Epithelial cell of prostate (primary cell): ENCODE measurements around the gene MAS1L.

ENCODE experiments used
- DNase-seq: peaks from one replicate; pipeline ENCODE4 v3.0.0-alpha.2; 2011; ENCODE audit warnings: low read depth, low spot score
- H3K27ac ChIP-seq: fragments of 450-650 bp; 2 replicates; pipeline ENCODE4 v1.5.1; 2017; ENCODE audit warnings: mild to moderate bottlenecking

MAS1L gene

GRCh38 chr6:29487660-29488059, at the start of gene MAS1L:
TSS of gene MAS1L (minus strand) at chr6:29487956. CDS start at chr6:29487902, 54 bp downstream.
- H3K27ac ChIP-seq, result no peak within 1 kb of the TSS
- no peak for DNase-seq

GRCh38 chr6:29532320-29532951, 44.7 kb upstream of the MAS1L start:
- H3K27ac ChIP-seq, result no peak overlapping the region
- no peak for DNase-seq

- DNase-seq, result no peak
- H3K27ac ChIP-seq, result no peak overlapping the region
Observed at GRCh38 chr6:29531668-29532067, 43.9 kb upstream of the MAS1L start.

GRCh38 chr6:29530671-29531310, 43.0 kb upstream of the MAS1L start:
- no peak for DNase-seq
- no peak overlapping the region for H3K27ac ChIP-seq

- DNase-seq, result no peak
- no peak overlapping the region for H3K27ac ChIP-seq
Observed at GRCh38 chr6:29529956-29530355, 42.2 kb upstream of the MAS1L start.

GRCh38 chr6:29528988-29529560, 41.3 kb upstream of the MAS1L start:
- no peak overlapping the region for H3K27ac ChIP-seq
- no peak for DNase-seq

GRCh38 chr6:29528300-29528931, 40.7 kb upstream of the MAS1L start:
- DNase-seq, result no peak
- no peak overlapping the region for H3K27ac ChIP-seq

- no peak for DNase-seq
- no peak overlapping the region for H3K27ac ChIP-seq
Observed at GRCh38 chr6:29527564-29527963, 39.8 kb upstream of the MAS1L start.

GRCh38 chr6:29527126-29527525, 39.4 kb upstream of the MAS1L start:
- H3K27ac ChIP-seq, result no peak overlapping the region
- no peak for DNase-seq

GRCh38 chr6:29525311-29525639, 37.5 kb upstream of the MAS1L start:
- DNase-seq, result no peak
- no peak overlapping the region for H3K27ac ChIP-seq

GRCh38 chr6:29524444-29525310, 36.9 kb upstream of the MAS1L start:
- no peak for DNase-seq
- H3K27ac ChIP-seq, result no peak overlapping the region

GRCh38 chr6:29524044-29524443, 36.3 kb upstream of the MAS1L start:
- no peak for DNase-seq
- no peak overlapping the region for H3K27ac ChIP-seq

GRCh38 chr6:29522227-29522626, 34.5 kb upstream of the MAS1L start:
- DNase-seq, result no peak
- H3K27ac ChIP-seq, result no peak overlapping the region

- no peak overlapping the region for H3K27ac ChIP-seq
Observed at GRCh38 chr6:29521006-29521680, 33.4 kb upstream of the MAS1L start.

GRCh38 chr6:29520232-29520631, 32.5 kb upstream of the MAS1L start:
- DNase-seq, result no peak
- H3K27ac ChIP-seq, result no peak overlapping the region

More at GRCh38 chr6:29521006-29521680, 33.4 kb upstream of the MAS1L start:
- DNase-seq, result no peak

- DNase-seq, result no peak
- H3K27ac ChIP-seq, result no peak overlapping the region
Observed at GRCh38 chr6:29519291-29520010, 31.7 kb upstream of the MAS1L start.

- DNase-seq, result no peak
Observed at GRCh38 chr6:29517728-29518440, 30.1 kb upstream of the MAS1L start.

GRCh38 chr6:29517245-29517644, 29.5 kb upstream of the MAS1L start:
- no peak for DNase-seq
- no peak overlapping the region for H3K27ac ChIP-seq

More at GRCh38 chr6:29517728-29518440, 30.1 kb upstream of the MAS1L start:
- H3K27ac ChIP-seq, result no peak overlapping the region

- no peak overlapping the region for H3K27ac ChIP-seq
- peak; percentile 85 for DNase-seq
Observed at GRCh38 chr6:29516108-29516507, 28.4 kb upstream of the MAS1L start.
